RPMI8226 (cell line): Measurements from ENCODE around the gene PODNL1.
"Not testable (repeated sequence)": the region's sequence is repeated elsewhere in the genome, so short reads cannot be mapped to it uniquely, and the experiment has no call there.

Experiments used
- DNase-seq: peaks from one replicate; pipeline ENCODE4 v3.0.0-alpha.2; 2015

Gene PODNL1

GRCh38 chr19:13938301-13939064 lies at the start of gene PODNL1:
Gene PODNL1 (minus strand): TSS chr19:13938417. CDS start chr19:13938181, 236 bp downstream.
- DNase-seq, result no peak

GRCh38 chr19:13987101-13987890 lies 49.1 kb upstream of the PODNL1 start:
- no peak for DNase-seq

GRCh38 chr19:13986348-13986904 lies 48.2 kb upstream of the PODNL1 start:
- DNase-seq, result peak; percentile 91

GRCh38 chr19:13985771-13986347 lies 47.6 kb upstream of the PODNL1 start:
- no peak for DNase-seq

GRCh38 chr19:13984875-13985741 lies 46.9 kb upstream of the PODNL1 start:
- no peak for DNase-seq

- DNase-seq, result no peak
Observed at GRCh38 chr19:13984186-13984585, 46.0 kb upstream of the PODNL1 start.

GRCh38 chr19:13983213-13983889 lies 45.1 kb upstream of the PODNL1 start:
- DNase-seq, result no peak

GRCh38 chr19:13982773-13983172 lies 44.6 kb upstream of the PODNL1 start:
- no peak for DNase-seq

GRCh38 chr19:13981988-13982501 lies 43.8 kb upstream of the PODNL1 start:
- no peak for DNase-seq

GRCh38 chr19:13981467-13981866 lies 43.2 kb upstream of the PODNL1 start:
- no peak for DNase-seq

GRCh38 chr19:13981021-13981420 lies 42.8 kb upstream of the PODNL1 start:
- no peak for DNase-seq

- DNase-seq, result no peak
Observed at GRCh38 chr19:13980340-13980739, 42.1 kb upstream of the PODNL1 start.

- no peak for DNase-seq
Observed at GRCh38 chr19:13979686-13980085, 41.5 kb upstream of the PODNL1 start.

- DNase-seq, result no peak
Observed at GRCh38 chr19:13979244-13979615, 41.0 kb upstream of the PODNL1 start.

GRCh38 chr19:13978351-13979243 lies 40.4 kb upstream of the PODNL1 start:
- DNase-seq, result no peak

GRCh38 chr19:13977803-13978202 lies 39.6 kb upstream of the PODNL1 start:
- no peak for DNase-seq

GRCh38 chr19:13976446-13976845 lies 38.2 kb upstream of the PODNL1 start:
- no peak for DNase-seq

GRCh38 chr19:13975870-13976269 lies 37.7 kb upstream of the PODNL1 start:
- DNase-seq, result no peak

GRCh38 chr19:13974073-13974472 lies 35.9 kb upstream of the PODNL1 start:
- peak; percentile 23 for DNase-seq

- DNase-seq, result not testable (repeated sequence)
Observed at GRCh38 chr19:13973479-13973878, 35.3 kb upstream of the PODNL1 start.
